Cardiac muscle cell (in vitro differentiated cells and primary cell): ENCODE data around the gene MYH13. TPM values are rescaled to one million over a fixed set of nuclear protein-coding genes. Genes with fewer than 3 reads are reported as not detected.
A peak's percentile ranks its signal among the peaks of the same experiment; 100 is the strongest.

Experiments
- DNase-seq, 2 donors: peaks; one replicate each; pipeline versions ENCODE4 v3.0.0 to v3.0.0-alpha.2; 2010 to 2017; ENCODE audit warnings: low read depth in 1 of 2, low spot score in 1 of 2
- H3K27ac ChIP-seq: fragments of 200-600 bp; sonication (generic); 2 replicates; pipeline ENCODE4 v1.5.1; 2016
- H3K27me3 ChIP-seq: fragments of 200-600 bp; sonication (generic); 2 replicates; pipeline ENCODE4 v1.6.0; 2016; ENCODE audit warnings: control low read depth
- H3K36me3 ChIP-seq: fragments of 200-600 bp; sonication (generic); 2 replicates; pipeline ENCODE4 v1.5.1; 2016; ENCODE audit warnings: control low read depth
- H3K4me1 ChIP-seq: fragments of 200-600 bp; sonication (generic); 2 replicates; pipeline ENCODE4 v1.8.1; 2017; ENCODE audit warnings: low read depth, mild to moderate bottlenecking, mixed run types
- H3K4me3 ChIP-seq: fragments of 200-600 bp; sonication (generic); 2 replicates; pipeline ENCODE4 v1.5.1; 2016; ENCODE audit warnings: mild to moderate bottlenecking
- H3K9me3 ChIP-seq: fragments of 200-600 bp; sonication (generic); 2 replicates; pipeline ENCODE4 v1.5.1; 2017; ENCODE audit warnings: low read depth, mild to moderate bottlenecking, control low read depth
- polyA plus RNA-seq: library from polyadenylated mRNA; unstranded; fragments of >200 nt; fragmentation: Nextera tagmentation; extraction: Ambion mirVana; gene quantifications from 2 replicates; pipeline ENCODE4 v1.2.1, GENCODE V29; 2016
- total RNA-seq: library from RNA; depleted of rRNA; stranded (reverse); fragments of >200 nt; gene quantifications from 2 replicates; pipeline ENCODE4 v1.2.3, GENCODE V29; 2016
- TF ChIP-seq, protein P1 (sequence below): IDR thresholded peaks from 2 replicates; pipeline ENCODE4 v1.5.1; 2012; ENCODE audit warnings: low read depth, mild to moderate bottlenecking, low read length

MYH13 gene
- total and polyA plus RNA-seq, 2 experiments from 2014 or later, result 0.09 TPM; not detected in 1

DNA sequence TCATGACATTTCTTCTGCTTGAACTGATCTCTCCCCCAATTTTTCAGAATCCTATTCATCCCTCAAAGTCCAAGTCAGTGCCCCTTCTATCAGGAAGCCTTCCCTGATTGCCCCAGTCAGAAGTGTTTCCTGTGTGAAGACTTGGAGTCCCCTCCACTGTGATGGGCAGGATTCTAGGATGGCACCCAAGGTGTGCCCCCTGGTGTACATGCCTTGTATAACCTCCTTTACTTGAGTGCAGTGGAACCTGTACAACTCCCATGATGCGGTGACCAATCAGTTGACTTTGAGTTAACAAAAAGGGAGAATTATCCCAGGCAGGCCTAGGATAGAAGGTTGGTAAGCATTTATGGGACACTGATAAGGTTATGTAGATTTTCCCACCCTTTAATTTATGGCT, 23.4 kb downstream of the MYH13 start:
- H3K27me3 ChIP-seq, result no peaks in the 10 kb centered on the region
- H3K36me3 ChIP-seq, result no peaks in the 10 kb centered on the region
- TF ChIP-seq, protein P1, sequence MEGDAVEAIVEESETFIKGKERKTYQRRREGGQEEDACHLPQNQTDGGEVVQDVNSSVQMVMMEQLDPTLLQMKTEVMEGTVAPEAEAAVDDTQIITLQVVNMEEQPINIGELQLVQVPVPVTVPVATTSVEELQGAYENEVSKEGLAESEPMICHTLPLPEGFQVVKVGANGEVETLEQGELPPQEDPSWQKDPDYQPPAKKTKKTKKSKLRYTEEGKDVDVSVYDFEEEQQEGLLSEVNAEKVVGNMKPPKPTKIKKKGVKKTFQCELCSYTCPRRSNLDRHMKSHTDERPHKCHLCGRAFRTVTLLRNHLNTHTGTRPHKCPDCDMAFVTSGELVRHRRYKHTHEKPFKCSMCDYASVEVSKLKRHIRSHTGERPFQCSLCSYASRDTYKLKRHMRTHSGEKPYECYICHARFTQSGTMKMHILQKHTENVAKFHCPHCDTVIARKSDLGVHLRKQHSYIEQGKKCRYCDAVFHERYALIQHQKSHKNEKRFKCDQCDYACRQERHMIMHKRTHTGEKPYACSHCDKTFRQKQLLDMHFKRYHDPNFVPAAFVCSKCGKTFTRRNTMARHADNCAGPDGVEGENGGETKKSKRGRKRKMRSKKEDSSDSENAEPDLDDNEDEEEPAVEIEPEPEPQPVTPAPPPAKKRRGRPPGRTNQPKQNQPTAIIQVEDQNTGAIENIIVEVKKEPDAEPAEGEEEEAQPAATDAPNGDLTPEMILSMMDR, result peak; percentile 23
- DNase-seq, result peak in 1 of 2 donors; percentile 10
- H3K4me1 ChIP-seq, result no peaks in the 10 kb centered on the region
- H3K4me3 ChIP-seq, result no peak overlapping the region
- no peaks in the 10 kb centered on the region for H3K9me3 ChIP-seq
- no peak overlapping the region for H3K27ac ChIP-seq

DNA sequence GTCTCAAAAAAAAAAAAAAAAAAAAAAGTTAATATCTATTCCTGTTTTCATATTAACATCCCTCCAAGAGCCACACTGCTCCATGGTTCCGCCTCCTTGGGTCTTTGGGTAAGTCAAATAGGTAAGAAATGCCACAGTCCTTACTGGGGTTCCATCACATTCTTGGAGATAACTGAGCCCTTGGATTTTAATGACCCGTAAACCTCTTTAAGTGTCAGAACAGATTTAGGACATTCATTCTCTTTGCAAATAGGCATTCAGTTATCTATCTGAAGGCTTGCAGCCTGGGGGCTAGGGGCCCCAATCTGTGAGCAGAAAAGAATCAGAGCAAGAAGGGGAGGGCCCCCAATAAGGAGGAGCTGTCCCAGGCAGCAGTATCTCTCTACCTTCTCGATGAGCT, 28.0 kb downstream of the MYH13 start:
- Histone ChIP-seq H3K36me3 (no peaks in the 10 kb centered on the region), H3K27me3 (no peaks in the 10 kb centered on the region), H3K27ac (no peak overlapping the region), H3K9me3 (no peaks in the 10 kb centered on the region), H3K4me1 (no peaks in the 10 kb centered on the region), H3K4me3 (no peak overlapping the region)
- no peak for DNase-seq
- TF ChIP-seq, protein P1, result no peak

DNA sequence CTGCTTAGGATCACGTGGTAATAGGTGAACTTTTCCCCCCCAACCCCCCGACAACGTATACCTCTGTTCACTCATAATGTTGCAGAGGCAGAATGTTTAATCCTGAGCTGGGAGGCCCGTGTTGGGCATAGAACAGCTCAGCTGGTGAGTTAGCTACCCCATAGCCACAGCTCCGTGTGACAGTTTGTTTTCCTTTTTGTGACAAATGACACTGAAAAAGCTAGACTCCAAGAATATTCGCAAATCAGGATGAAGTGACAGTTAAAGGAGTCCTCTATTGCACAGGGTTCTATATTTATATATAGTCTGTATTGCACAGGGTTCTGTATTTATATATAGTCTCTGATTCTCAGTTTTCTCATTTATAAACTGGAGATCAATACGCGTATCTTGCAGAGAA, 33.8 kb downstream of the MYH13 start:
- no peaks in the 10 kb centered on the region for H3K9me3 ChIP-seq
- no peak for DNase-seq
- no peak overlapping the region for H3K4me3 ChIP-seq
- H3K4me1 ChIP-seq, result no peaks in the 10 kb centered on the region
- TF ChIP-seq, protein P1, result no peak
- H3K36me3 ChIP-seq, result no peaks in the 10 kb centered on the region
- H3K27ac ChIP-seq, result no peak overlapping the region
- no peaks in the 10 kb centered on the region for H3K27me3 ChIP-seq

DNA sequence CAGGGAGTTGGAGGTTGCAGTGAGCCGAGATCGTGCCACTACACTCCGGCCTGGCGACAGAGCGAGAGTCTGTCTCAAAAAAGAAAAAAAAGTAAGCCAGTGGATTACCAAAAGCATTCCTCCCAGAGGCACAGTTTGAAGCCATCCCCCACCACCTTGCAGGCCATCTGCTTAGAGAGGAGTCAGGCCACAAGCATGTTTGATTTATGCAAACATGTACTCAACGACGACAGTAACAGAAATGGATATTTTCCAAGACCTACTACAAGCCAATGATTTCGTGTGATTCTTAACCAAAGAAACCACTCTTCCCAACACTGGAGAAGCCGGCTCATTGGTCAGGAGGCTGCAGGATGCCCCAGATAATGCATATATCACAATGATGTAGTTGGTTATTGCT, 34.8 kb downstream of the MYH13 start:
- no peak overlapping the region for H3K27ac ChIP-seq
- H3K4me1 ChIP-seq, result no peaks in the 10 kb centered on the region
- H3K9me3 ChIP-seq, result no peaks in the 10 kb centered on the region
- DNase-seq, result peak in 1 of 2 donors; percentile 49
- no peak overlapping the region for H3K4me3 ChIP-seq
- TF ChIP-seq, protein P1, result no peak
- no peaks in the 10 kb centered on the region for H3K36me3 ChIP-seq
- H3K27me3 ChIP-seq, result no peaks in the 10 kb centered on the region

DNA sequence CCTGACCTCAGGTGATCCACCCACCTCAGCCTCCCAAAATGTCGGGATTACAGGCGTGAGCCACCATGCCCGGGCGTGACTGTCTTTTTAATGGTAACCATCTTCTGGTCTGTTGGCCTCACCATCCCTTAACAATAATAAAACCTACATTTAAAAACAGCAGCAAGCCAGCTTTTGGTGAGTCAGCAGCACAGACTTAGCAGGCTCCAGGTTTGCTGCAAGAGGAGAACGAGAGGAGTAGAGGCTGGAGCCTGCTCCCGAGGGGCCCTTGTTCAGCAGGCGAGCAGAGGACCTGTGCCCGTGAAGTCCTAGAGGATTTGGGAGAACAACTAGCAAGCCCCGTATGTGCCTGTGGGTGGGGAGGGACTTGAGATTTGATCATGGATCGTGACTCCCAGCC, 35.7 kb downstream of the MYH13 start:
- Histone ChIP-seq H3K27me3 (no peaks in the 10 kb centered on the region), H3K36me3 (no peaks in the 10 kb centered on the region), H3K27ac (no peak overlapping the region), H3K4me1 (no peaks in the 10 kb centered on the region), H3K9me3 (no peaks in the 10 kb centered on the region), H3K4me3 (no peak overlapping the region)
- TF ChIP-seq, protein P1, result no peak
- no peak for DNase-seq

DNA sequence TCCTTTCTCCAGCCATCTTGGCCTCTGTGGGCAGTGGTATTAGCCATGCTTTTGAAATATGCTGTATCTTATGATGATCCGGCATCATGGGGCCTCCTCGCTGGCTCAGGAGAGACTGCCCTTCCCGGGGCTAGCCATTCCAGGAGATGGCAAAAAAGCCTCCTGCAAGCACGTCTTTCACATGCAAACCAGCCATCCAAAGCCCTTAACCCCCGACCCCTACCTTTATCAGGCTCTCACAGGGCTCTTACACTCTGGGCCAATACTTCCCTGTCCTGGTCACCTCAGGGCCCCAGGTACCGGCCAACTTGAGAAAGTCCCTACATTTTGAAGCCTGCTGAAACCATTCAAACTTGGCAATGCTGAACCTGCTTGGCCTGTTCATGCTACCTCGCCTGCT, 36.4 kb downstream of the MYH13 start:
- Histone ChIP-seq H3K27me3 (no peaks in the 10 kb centered on the region), H3K27ac (no peak overlapping the region), H3K4me3 (no peak overlapping the region), H3K36me3 (no peaks in the 10 kb centered on the region), H3K4me1 (no peaks in the 10 kb centered on the region), H3K9me3 (no peaks in the 10 kb centered on the region)
- DNase-seq, result no peak
- TF ChIP-seq, protein P1, result no peak
